Measurements from ENCODE around the gene PLAAT4. TPM values are rescaled to one million over a fixed set of nuclear protein-coding genes. Genes with fewer than 3 reads are reported as not detected.

Gene PLAAT4
- total and polyA plus RNA-seq, 2 experiments from 2014 or later, result 0.69 to 4.6 TPM

DNA sequence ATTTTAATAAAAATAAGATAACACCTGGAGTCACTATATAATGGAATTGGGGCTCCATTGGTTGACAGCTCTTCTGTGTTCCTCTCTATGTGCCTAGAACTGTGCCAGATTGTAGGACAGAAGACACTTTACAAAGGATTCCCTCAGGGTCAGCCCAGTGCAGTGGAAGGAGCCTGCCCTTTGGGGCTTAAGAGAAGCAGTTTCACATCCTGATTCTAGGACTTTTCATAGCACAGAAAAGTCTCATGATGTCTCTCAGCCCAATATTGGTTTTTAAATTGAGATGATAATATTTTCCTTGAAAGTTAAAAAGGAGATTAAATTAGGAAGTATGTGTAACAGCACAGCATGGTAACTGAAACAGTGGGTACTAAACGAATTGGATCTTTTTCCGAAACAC is 7.1 kb downstream of the PLAAT4 start:
- H2AFZ ChIP-seq, result no peak overlapping the region
- no peaks in the 10 kb centered on the region for H3K79me2 ChIP-seq (replicated peaks; ENCODE audit: insufficient read depth)
- Mint-ChIP-seq H3K9me3 (no peaks in the 10 kb centered on the region), H3K27ac (no peak overlapping the region), H3K36me3 (ENCODE audit: low read depth) (no peaks in the 10 kb centered on the region), H3K4me1 (no peaks in the 10 kb centered on the region; the same call in 2 of the 3 replicates), H3K27me3 (ENCODE audit: insufficient read depth, low read depth, poor library complexity) (peaks cover 4% of the 10 kb centered on the region), H3K4me3 (no peak overlapping the region)
- no peak for TF ChIP-seq STAT1 (IDR thresholded peaks at IDR 0.05; ENCODE audit: unreplicated experiment)
- TF ChIP-seq EZH2phosphoT487 (IDR thresholded peaks at IDR 0.05; ENCODE audit: unreplicated experiment), result no peak
- no peak for TF ChIP-seq ZNF331 (CRISPR knock-in tag; IDR thresholded peaks at IDR 0.05; ENCODE audit: low read depth)
- no peak for TF ChIP-seq ZNF114 (CRISPR knock-in tag; IDR thresholded peaks at IDR 0.05)
- TF ChIP-seq NANOG (IDR thresholded peaks at IDR 0.05; ENCODE audit: borderline replicate concordance), result no peak
- TF ChIP-seq, protein P1, sequence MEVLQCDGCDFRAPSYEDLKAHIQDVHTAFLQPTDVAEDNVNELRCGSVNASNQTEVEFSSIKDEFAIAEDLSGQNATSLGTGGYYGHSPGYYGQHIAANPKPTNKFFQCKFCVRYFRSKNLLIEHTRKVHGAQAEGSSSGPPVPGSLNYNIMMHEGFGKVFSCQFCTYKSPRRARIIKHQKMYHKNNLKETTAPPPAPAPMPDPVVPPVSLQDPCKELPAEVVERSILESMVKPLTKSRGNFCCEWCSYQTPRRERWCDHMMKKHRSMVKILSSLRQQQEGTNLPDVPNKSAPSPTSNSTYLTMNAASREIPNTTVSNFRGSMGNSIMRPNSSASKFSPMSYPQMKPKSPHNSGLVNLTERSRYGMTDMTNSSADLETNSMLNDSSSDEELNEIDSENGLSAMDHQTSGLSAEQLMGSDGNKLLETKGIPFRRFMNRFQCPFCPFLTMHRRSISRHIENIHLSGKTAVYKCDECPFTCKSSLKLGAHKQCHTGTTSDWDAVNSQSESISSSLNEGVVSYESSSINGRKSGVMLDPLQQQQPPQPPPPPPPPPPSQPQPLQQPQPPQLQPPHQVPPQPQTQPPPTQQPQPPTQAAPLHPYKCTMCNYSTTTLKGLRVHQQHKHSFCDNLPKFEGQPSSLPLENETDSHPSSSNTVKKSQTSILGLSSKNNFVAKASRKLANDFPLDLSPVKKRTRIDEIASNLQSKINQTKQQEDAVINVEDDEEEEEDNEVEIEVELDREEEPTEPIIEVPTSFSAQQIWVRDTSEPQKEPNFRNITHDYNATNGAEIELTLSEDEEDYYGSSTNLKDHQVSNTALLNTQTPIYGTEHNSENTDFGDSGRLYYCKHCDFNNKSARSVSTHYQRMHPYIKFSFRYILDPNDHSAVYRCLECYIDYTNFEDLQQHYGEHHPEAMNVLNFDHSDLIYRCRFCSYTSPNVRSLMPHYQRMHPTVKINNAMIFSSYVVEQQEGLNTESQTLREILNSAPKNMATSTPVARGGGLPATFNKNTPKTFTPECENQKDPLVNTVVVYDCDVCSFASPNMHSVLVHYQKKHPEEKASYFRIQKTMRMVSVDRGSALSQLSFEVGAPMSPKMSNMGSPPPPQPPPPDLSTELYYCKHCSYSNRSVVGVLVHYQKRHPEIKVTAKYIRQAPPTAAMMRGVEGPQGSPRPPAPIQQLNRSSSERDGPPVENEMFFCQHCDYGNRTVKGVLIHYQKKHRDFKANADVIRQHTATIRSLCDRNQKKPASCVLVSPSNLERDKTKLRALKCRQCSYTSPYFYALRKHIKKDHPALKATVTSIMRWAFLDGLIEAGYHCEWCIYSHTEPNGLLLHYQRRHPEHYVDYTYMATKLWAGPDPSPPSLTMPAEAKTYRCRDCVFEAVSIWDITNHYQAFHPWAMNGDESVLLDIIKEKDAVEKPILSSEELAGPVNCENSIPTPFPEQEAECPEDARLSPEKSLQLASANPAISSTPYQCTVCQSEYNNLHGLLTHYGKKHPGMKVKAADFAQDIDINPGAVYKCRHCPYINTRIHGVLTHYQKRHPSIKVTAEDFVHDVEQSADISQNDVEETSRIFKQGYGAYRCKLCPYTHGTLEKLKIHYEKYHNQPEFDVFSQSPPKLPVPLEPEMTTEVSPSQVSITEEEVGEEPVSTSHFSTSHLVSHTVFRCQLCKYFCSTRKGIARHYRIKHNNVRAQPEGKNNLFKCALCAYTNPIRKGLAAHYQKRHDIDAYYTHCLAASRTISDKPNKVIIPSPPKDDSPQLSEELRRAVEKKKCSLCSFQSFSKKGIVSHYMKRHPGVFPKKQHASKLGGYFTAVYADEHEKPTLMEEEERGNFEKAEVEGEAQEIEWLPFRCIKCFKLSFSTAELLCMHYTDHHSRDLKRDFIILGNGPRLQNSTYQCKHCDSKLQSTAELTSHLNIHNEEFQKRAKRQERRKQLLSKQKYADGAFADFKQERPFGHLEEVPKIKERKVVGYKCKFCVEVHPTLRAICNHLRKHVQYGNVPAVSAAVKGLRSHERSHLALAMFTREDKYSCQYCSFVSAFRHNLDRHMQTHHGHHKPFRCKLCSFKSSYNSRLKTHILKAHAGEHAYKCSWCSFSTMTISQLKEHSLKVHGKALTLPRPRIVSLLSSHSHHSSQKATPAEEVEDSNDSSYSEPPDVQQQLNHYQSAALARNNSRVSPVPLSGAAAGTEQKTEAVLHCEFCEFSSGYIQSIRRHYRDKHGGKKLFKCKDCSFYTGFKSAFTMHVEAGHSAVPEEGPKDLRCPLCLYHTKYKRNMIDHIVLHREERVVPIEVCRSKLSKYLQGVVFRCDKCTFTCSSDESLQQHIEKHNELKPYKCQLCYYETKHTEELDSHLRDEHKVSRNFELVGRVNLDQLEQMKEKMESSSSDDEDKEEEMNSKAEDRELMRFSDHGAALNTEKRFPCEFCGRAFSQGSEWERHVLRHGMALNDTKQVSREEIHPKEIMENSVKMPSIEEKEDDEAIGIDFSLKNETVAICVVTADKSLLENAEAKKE (CRISPR knock-in tag; IDR thresholded peaks at IDR 0.05), result no peak
- TF ChIP-seq CREB1 (CRISPR knock-in tag; IDR thresholded peaks at IDR 0.05; ENCODE audit: low read depth), result no peak
- TF ChIP-seq JUNB (IDR thresholded peaks at IDR 0.05; ENCODE audit: unreplicated experiment), result no peak
- TF ChIP-seq, protein P2, sequence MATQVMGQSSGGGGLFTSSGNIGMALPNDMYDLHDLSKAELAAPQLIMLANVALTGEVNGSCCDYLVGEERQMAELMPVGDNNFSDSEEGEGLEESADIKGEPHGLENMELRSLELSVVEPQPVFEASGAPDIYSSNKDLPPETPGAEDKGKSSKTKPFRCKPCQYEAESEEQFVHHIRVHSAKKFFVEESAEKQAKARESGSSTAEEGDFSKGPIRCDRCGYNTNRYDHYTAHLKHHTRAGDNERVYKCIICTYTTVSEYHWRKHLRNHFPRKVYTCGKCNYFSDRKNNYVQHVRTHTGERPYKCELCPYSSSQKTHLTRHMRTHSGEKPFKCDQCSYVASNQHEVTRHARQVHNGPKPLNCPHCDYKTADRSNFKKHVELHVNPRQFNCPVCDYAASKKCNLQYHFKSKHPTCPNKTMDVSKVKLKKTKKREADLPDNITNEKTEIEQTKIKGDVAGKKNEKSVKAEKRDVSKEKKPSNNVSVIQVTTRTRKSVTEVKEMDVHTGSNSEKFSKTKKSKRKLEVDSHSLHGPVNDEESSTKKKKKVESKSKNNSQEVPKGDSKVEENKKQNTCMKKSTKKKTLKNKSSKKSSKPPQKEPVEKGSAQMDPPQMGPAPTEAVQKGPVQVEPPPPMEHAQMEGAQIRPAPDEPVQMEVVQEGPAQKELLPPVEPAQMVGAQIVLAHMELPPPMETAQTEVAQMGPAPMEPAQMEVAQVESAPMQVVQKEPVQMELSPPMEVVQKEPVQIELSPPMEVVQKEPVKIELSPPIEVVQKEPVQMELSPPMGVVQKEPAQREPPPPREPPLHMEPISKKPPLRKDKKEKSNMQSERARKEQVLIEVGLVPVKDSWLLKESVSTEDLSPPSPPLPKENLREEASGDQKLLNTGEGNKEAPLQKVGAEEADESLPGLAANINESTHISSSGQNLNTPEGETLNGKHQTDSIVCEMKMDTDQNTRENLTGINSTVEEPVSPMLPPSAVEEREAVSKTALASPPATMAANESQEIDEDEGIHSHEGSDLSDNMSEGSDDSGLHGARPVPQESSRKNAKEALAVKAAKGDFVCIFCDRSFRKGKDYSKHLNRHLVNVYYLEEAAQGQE (IDR thresholded peaks at IDR 0.05; ENCODE audit: unreplicated experiment), result no peak
- TF ChIP-seq EZH2 (IDR thresholded peaks at IDR 0.05; ENCODE audit: low read depth, unreplicated experiment), result no peak
- TF ChIP-seq, protein P3, sequence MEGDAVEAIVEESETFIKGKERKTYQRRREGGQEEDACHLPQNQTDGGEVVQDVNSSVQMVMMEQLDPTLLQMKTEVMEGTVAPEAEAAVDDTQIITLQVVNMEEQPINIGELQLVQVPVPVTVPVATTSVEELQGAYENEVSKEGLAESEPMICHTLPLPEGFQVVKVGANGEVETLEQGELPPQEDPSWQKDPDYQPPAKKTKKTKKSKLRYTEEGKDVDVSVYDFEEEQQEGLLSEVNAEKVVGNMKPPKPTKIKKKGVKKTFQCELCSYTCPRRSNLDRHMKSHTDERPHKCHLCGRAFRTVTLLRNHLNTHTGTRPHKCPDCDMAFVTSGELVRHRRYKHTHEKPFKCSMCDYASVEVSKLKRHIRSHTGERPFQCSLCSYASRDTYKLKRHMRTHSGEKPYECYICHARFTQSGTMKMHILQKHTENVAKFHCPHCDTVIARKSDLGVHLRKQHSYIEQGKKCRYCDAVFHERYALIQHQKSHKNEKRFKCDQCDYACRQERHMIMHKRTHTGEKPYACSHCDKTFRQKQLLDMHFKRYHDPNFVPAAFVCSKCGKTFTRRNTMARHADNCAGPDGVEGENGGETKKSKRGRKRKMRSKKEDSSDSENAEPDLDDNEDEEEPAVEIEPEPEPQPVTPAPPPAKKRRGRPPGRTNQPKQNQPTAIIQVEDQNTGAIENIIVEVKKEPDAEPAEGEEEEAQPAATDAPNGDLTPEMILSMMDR (conservative IDR thresholded peaks at IDR 0.05; ENCODE audit: low read depth in 2 of 2), result no peak
- TF ChIP-seq, protein P4, sequence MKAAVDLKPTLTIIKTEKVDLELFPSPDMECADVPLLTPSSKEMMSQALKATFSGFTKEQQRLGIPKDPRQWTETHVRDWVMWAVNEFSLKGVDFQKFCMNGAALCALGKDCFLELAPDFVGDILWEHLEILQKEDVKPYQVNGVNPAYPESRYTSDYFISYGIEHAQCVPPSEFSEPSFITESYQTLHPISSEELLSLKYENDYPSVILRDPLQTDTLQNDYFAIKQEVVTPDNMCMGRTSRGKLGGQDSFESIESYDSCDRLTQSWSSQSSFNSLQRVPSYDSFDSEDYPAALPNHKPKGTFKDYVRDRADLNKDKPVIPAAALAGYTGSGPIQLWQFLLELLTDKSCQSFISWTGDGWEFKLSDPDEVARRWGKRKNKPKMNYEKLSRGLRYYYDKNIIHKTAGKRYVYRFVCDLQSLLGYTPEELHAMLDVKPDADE (IDR thresholded peaks at IDR 0.05), result no peak
- TF ChIP-seq POLR2AphosphoS5 (IDR thresholded peaks at IDR 0.05; ENCODE audit: low read depth), result no peak
- no peaks in the 10 kb centered on the region for H3K4me1 ChIP-seq (ENCODE audit: insufficient read depth)
- no peak overlapping the region for H3K4me2 ChIP-seq
- DNase-seq (ENCODE audit: low spot score), result no peak
- H3K9me2 ChIP-seq (ENCODE audit: insufficient read depth), result peaks cover 10% of the 10 kb centered on the region; the same call in 1 of the 2 replicates
- no peak overlapping the region for H3K4me3 ChIP-seq
- no peaks in the 10 kb centered on the region for H4K20me1 ChIP-seq (replicated peaks; ENCODE audit: insufficient read depth)
- no peak overlapping the region for H3K27ac ChIP-seq (ENCODE audit: low read depth)
- no peak for ATAC-seq
- 0 out of 2 replicates have a peak, but pooled peaks cover 3% of the 10 kb centered on the region for H3F3A ChIP-seq (replicated peaks; ENCODE audit: low read depth)
- no peaks in the 10 kb centered on the region for H3K36me3 ChIP-seq (ENCODE audit: insufficient read depth)
- no peaks in the 10 kb centered on the region for H3K27me3 ChIP-seq (ENCODE audit: insufficient read depth)
